GM21737 (cell line): Measurements from ENCODE around the gene CEBPB.

ENCODE experiments used
- ATAC-seq: cut with Tn5 transposase; IDR thresholded peaks from one replicate; pipeline ENCODE4 v1.9.1; 2021; ENCODE audit warnings: mild to moderate bottlenecking, moderate library complexity; ENCODE audit not compliant: unreplicated experiment

Gene CEBPB

DNA sequence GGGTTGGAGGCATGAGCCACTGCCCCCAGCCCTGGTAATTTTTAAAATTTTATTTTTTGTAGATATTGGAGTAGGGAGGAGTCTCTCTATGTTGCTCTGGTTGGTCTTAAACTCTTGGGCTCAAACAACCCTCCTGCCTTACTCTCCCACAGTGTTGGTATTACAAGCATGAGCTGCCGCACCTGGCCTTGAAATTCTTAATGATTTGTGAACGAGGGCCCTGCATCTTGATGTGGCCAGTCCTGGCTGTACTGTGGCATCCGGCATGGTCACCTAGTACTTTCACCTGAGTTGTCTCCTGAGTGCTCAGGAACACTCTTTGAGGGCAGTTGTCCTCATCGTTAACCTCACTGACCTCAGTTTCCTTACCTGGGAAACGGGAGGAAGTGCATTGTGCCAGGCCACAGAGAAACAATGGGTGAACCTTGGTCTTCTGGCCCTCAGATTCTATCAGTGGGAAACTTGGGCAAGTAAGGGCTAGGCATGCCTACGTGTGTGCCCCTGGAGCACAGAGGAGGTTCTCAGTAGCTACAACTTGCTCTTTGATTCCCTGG is 19.5 kb downstream of the CEBPB start:
- no peak for ATAC-seq

DNA sequence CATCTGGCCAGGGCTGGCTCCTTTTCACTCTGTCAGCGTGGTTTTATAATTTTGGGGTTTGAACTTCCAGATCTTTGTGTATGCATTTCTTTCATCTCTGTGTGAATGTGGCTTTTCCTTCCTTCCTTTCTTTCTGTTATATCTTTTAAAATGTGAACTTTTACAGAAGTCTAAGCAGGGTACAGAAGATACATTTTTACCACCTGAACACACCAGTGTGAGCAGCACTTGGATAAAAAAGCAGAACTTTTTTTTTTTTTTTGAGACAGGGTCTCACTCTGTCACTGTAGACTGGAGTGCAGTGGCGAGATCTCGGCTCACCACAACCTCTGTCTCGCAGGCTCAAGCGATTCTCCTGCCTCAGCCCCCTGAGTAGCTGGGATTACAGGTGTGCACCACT is 20.5 kb downstream of the CEBPB start:
- no peak for ATAC-seq

GRCh38 chr20:50213531-50214106 is 23.0 kb downstream of the CEBPB start:
- no peak for ATAC-seq

- ATAC-seq, result no peak
Measured at GRCh38 chr20:50214226-50215024, 23.8 kb downstream of the CEBPB start.

DNA sequence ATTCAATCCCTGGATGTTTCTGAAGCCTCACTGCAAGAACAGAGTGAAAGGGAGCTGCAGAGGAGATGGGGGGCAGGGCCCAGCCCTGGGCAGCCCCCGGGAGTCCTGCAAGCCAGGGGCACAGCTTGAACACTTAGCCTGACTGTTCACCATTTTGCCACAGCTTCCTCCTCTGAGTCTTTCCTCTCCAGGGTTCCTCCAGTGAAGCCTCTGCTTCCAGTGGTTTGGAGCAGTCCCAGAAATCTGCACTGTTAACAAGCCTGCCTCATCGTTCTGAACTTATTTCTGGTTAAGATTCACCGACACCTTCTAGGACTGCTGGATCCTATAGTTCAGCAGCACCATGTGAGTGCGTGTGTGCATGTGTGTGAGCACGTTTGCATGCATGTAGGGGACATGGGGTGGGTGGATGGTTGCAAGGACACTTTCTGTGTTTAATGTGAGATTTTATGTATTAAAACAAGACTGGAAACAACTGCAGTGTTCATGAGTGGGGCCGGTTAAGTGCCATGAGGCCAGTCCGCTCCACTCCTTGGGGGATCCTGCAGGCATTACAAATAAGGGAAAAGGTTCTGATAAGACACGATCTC is 24.6 kb downstream of the CEBPB start:
- ATAC-seq, result no peak

- no peak for ATAC-seq
Measured at GRCh38 chr20:50215926-50216325, 25.3 kb downstream of the CEBPB start.

DNA sequence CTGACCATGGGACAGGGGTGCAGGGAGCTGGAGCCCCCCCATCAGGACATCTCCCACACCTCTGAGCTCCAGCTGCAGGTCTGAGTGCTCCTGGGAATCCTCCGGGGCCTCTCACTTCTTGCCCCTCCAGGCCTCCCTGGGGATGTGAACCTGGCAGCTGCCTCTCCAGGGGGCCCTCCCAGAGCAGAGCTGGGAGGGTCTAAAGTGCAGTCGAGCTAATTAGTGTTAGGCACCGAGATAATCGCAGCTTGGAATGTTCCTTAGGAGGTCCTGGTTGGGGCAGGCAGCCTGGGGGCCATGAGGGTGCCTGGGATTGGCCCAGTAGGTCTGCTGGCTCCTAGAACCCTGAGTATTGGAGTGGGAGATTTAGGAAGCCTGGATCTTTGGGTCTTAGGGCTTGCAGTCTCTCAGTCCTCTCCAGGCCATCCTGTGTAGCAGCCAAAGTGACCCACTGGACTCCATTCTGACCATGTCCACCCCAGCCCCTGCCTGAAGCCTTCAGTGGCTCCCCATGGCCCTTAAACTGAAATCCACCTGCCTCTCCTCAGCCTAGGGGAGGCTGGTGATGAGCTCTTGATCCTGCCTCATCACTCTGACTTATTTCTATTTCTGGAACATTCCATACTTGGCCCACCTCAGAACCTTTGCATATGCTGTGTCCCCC is 26.0 kb downstream of the CEBPB start:
- no peak for ATAC-seq

- no peak for ATAC-seq
Measured at GRCh38 chr20:50217207-50217949, 26.7 kb downstream of the CEBPB start.

DNA sequence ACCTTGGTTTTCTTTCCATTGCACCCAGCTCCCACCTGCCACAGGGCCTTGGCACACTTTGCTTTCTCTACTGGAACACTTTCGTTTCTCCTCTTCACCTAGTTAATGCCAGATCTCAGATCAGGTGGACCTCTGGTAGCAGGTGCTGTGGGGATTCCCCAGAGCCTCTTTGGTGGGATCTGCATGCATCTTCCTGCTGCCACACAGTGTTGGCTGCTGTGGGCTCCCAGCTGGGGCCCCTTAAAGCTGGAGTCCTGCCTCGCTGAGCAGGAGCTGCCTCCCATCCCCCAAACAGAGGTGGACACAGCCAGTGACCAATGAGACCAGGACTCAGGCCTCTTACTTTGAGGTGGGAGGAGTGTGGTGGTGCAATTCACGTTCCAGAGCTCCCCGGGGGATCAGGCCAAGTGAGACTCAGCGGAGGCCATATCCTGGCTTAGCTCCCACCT is 28.4 kb downstream of the CEBPB start:
- no peak for ATAC-seq

DNA sequence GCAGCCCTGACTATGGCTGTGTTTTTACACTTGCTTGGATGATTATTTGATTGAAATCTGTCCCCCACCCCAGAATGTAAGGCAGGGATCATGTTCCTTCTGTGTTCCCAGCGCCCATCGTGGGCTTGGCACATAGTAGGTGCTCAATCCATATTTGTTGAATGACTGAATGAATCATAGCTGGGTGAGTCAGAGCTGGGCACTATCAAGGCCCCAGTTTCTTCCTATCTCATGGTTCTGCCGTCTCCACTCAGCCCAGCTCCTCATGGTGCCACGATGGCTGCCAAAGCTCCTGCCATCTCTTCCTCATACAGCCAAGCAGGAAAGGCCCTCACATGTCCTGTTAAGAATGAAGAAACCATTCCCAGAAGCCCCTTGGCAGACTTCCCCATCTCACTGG is 29.0 kb downstream of the CEBPB start:
- ATAC-seq, result no peak

DNA sequence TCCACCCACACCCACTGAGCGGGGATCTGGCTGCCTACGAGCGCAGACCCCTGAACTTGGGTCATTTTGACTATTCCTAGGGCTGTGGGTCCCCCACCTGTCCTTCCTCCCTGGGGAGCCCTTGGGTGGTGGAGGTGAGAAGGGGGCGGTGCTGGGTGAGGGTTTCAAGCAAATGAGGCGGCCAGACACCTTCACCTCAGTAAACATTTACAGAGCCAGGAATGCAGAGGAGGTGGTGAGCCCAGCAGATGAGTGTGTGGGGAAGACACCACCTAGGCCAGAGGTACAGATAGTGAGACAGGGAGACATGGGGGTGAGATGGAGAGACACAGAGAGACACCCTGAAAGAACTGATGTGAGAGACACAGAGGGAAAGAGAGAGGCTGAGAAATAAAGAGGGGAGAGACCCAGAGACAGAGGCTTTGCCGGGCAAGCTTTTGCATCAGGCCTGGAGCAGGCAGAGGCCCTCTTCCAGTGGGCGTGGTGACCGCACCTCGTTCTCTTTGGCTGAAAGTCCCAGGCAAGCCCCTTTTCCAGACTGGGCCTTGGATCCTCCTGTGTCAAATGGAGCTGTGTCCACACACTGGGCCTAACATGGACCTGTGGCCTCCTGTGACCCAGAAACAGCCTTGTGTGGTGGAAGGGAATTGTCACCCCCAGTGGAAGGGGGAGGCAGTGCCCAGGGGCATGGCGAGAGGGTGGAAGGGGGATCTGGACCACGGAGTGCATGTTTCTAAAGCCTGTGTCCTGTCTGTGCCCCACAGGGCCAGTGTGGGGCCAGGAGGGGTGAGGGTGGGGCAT is 29.7 kb downstream of the CEBPB start:
- no peak for ATAC-seq

DNA sequence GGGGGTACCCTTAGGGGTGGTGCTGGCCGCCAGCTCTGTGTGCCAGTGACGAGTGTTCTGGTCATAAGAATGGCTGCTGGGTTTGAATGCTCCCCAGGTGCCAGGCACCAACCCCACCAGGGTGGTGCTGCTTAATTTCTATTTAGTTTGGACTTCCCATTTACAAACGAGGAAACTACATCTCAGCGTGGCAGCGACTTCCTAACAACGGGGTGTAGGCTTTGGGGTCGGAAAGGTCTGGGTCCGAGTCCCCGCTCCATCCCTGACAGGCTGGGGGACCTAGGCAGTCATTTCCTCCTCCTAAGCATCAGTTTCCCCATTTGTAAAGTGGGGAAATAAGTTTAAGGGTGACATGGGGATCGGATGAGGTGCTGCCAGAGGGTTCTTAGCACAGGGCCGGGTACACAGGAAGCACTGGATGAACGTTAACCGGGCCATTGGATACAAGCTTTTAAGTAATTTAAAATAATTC is 30.3 kb downstream of the CEBPB start:
- ATAC-seq, result no peak

- ATAC-seq, result no peak
Measured at GRCh38 chr20:50221501-50222308, 31.1 kb downstream of the CEBPB start.

GRCh38 chr20:50222309-50223038 is 31.8 kb downstream of the CEBPB start:
- no peak for ATAC-seq

GRCh38 chr20:50223039-50224005 is 32.7 kb downstream of the CEBPB start:
- ATAC-seq, result no peak

DNA sequence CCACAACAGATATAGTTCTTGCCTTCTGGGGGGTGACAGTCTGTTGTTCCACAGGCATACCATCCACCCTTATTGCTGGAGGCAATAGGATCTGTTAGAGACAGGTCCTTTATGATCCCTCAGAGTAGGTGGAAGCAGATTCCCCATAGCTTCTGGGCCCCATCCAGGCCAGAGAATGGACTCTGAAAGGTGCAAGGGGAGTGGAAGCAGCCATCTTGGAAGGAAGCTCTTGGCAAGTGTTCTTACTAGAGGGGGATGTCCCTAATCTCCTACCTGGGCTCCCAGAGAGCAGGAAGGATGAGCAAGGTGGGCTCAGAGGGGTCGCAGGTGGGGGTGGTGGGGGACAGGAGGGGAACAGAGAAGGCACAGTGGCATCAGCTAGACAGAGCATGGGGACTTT is 33.4 kb downstream of the CEBPB start:
- no peak for ATAC-seq
